Jurkat, Clone E6-1 (cell line): ENCODE results near the gene GPT2.
"Not testable (repeated sequence)": the region's sequence is repeated elsewhere in the genome, so short reads cannot be mapped to it uniquely, and the experiment has no call there.

Experiments
- DNase-seq: peaks from one replicate; pipeline ENCODE4 v3.0.0-alpha.2; 2011; ENCODE audit warnings: low read depth, low spot score
- H3K4me3 ChIP-seq: 2 replicates; pipeline ENCODE4 v1.5.1; 2011; ENCODE audit warnings: mild to moderate bottlenecking, low read length, control low read depth, moderate library complexity

Gene GPT2

DNA sequence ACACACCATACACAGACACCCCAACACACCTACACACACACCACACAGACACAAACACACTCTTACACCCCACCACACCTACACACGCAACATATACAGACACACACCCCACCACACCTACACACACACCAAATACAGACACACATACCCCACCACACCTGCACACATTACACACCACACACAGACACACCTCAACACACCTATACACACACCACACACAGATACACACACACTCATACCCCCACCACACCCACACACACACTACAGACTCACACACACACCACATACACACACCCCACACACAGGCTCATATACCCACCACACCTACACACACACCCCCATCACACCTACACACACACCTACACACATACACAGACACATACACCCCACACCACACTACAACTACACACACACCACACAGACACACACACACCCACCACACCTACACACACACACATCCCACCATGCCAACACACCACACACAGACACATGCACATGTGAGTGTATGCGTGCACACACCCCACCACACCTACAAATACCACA, 31.4 kb downstream of the GPT2 start:
- DNase-seq: no peak
- H3K4me3 ChIP-seq: no peak overlapping the region

- DNase-seq: peak; percentile 21
- H3K4me3 ChIP-seq: no peak overlapping the region
Observed at GRCh38 chr16:46916980-46917379, 32.8 kb downstream of the GPT2 start.

DNA sequence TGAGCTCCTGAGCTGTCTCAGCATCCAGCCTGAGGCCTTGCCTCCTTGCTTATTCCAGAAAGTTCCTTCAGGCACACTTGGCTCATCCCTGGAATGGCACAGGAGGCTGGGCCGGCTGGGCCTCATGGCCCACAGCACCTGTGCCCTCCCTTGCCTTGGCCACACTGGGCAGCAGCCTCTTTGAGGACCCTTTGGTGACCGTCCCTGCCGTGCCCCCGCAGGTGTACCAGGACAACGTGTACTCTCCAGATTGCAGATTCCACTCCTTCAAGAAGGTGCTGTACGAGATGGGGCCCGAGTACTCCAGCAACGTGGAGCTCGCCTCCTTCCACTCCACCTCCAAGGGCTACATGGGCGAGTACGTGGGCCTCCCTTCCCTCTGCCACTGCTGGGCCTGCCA, 34.2 kb downstream of the GPT2 start:
- no peak for DNase-seq
- H3K4me3 ChIP-seq: no peak overlapping the region

- DNase-seq: no peak
- H3K4me3 ChIP-seq: no peak overlapping the region
Observed at GRCh38 chr16:46918905-46919792, 35.0 kb downstream of the GPT2 start.

DNA sequence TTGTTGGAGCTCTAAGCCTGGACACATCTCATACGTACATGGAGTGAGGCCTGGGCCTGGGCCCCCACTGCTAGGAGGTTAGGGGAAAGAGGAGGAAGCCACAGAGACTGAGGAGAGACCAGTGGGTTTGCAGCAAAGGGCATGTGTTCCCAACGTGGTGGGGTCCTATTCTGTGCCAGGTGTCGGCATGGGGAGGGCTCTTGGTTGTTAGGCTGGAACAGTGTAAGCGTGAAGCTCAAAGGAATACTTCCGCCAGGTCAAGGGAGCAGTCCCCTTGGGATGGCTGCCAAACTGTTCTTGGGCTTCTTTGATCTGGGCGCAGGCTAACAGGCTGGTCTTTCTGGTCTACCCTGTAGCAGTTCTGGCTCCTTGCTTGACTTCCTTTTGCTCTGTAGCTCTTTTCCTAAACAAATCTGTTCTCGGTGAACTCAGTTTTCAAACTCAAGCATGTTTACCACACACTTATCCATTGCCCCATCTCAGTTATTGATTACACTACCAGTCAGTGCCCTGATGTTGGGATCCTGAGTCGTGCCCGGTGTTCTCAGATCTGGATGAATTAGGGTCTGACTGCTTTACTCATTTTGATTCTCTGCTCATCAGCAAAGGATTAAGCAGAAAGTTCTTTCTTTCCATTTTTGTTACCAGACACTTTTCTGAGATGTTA, 36.4 kb downstream of the GPT2 start:
- DNase-seq: no peak
- no peak overlapping the region for H3K4me3 ChIP-seq

GRCh38 chr16:46922239-46922638, 38.1 kb downstream of the GPT2 start:
- no peak overlapping the region for H3K4me3 ChIP-seq
- DNase-seq: no peak

DNA sequence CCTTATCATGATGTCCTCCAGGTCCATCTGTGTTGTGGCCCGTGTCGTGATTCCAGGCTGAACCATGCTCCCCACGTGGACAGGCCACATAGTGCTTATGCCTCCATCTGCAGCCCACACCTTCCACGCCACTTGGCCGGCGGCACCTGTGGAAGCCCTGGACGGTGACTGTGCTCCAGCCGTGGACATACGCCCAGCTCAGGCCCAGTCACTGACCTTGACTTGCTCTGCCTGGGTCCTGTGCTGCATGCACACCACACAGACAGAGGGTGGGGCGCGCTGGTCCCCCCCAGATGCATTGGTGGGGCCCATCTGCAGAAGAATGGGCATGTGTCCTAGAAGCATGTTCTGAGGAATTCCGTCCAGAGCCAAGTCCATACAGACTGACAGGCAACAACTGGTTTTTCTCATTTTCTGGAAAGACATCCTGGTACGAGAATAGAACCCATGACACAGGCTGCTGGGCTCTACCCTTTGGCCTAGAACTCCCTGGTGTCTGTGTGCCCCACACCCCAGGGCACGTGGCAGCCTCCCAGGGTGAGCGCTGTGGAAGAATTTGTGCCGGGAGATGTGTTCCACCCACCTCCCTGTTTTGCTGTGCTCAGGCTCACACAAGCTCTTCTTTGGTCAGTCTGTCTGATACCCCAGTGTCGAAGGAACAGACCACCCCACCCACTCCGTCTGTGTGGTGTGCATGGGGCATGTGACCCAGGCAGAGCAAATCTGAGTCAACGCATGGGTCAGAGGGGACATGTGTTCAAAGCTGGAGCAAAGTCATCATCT, 39.5 kb downstream of the GPT2 start:
- no peak overlapping the region for H3K4me3 ChIP-seq
- no peak for DNase-seq

GRCh38 chr16:46924402-46924801, 40.2 kb downstream of the GPT2 start:
- no peak for DNase-seq
- no peak overlapping the region for H3K4me3 ChIP-seq

GRCh38 chr16:46926470-46927225, 42.5 kb downstream of the GPT2 start:
- no peak for DNase-seq
- H3K4me3 ChIP-seq: no peak overlapping the region

- no peak for DNase-seq
- no peak overlapping the region for H3K4me3 ChIP-seq
Observed at GRCh38 chr16:46927273-46927672, 43.1 kb downstream of the GPT2 start.

GRCh38 chr16:46928811-46929210, 44.6 kb downstream of the GPT2 start:
- H3K4me3 ChIP-seq: no peak overlapping the region
- DNase-seq: no peak

- peak; percentile 28 for DNase-seq
- H3K4me3 ChIP-seq: no peak overlapping the region; the same call in 1 of the 2 replicates
Observed at GRCh38 chr16:46929378-46930332, 45.5 kb downstream of the GPT2 start.

- DNase-seq: no peak
- H3K4me3 ChIP-seq: no peak overlapping the region
Observed at GRCh38 chr16:46930861-46931260, 46.7 kb downstream of the GPT2 start.

- no peak overlapping the region for H3K4me3 ChIP-seq
- no peak for DNase-seq
Observed at GRCh38 chr16:46932802-46933201, 48.6 kb downstream of the GPT2 start.

DNA sequence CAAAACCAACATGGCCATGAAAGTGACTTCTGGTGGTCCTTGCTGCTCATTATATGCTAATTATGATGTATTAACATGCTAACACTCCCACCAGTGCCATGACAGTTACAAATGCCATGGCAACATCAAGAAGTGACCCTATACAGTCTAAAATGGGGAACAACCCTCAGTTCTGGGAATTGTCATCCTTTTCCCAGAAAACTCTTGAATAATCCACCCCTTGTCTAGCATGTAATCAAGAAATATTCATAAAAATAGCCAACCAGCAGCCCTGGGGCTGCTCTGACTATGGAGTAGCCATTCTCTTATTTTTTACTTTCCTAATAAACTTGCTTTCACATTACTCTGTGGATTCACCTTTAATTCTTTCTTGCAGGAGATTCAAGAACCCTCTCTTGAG, 53.4 kb downstream of the GPT2 start:
- no peak for DNase-seq
- no peak overlapping the region for H3K4me3 ChIP-seq

DNA sequence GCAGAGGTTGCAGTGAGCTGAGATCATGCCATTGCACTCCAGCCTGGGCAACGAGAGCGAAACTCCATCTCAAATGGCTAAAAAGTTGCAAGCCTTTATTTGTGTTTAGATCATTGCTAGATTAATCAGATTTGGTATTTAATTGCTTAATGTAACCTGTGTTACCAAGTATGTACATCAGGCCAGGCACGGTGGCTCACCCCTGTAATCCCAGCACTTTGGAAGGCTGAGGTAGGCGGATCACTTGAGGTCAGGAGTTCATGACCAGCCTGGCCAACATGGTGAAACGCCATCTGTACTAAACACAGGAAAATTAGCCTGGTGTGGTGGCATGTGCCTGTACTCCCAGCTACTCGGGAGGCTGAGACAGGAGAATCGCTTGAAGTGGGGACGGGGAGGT, 60.6 kb downstream of the GPT2 start:
- not testable (repeated sequence) for DNase-seq, H3K4me3 ChIP-seq

DNA sequence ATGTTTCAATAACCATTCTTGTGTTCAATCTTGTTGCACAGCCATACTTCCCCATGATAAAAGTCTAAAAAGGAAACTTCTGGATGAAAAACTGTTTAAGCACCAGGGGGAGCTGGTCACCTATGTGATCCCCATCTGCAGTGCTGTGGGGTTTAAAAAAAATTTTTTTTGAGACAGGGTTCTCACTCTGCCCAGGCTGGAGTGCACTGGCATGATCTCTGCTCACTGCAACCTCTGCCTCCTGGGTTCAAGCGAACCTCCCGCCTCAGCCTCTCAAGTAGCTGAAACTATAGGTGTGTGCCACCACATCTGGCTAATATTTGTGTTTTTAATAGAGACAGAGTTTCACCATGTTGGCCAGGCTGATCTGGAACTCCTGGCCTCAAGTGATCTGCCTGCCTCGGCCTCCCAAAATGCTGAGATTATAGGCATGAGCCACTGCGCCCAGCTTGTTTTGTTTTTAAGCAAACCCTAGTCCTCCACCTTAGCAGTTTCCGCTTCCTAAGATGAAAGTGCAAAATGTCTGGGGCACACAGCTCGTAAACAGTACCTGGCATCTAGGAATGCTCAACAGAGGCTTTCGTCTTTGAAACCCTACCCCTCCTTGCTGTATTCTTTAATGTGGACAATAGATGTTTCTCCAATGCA, 63.9 kb downstream of the GPT2 start:
- no peak overlapping the region for H3K4me3 ChIP-seq
- peak; percentile 51 for DNase-seq
